ENCODE measurements around the gene CTDP1. TPM values are rescaled to one million over a fixed set of nuclear protein-coding genes. Genes with fewer than 3 reads are reported as not detected.

Gene CTDP1
- total and polyA plus RNA-seq, 2 experiments from 2014 or later, result 23.3 to 30.2 TPM

DNA sequence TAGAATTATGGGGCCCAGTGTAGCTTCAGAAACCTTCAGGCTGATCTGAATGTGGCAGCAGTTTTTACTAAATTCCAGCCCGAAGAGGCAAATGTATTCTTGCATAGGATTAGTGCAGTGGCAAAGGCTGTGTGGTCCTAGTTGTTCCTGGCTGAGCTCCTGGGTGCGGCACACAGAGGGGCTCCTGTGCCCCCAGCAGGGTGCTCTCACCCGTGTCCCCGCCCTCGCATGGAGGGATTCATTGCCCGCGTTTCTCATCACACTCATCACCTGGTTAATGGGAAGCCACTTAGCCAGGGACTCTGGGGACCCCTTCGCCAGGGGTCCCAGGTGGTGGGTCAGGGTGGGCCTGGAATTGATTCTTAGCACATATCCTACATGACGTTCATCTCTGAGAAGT is 122.0 kb downstream of the CTDP1 start:
- TF ChIP-seq, protein P1, sequence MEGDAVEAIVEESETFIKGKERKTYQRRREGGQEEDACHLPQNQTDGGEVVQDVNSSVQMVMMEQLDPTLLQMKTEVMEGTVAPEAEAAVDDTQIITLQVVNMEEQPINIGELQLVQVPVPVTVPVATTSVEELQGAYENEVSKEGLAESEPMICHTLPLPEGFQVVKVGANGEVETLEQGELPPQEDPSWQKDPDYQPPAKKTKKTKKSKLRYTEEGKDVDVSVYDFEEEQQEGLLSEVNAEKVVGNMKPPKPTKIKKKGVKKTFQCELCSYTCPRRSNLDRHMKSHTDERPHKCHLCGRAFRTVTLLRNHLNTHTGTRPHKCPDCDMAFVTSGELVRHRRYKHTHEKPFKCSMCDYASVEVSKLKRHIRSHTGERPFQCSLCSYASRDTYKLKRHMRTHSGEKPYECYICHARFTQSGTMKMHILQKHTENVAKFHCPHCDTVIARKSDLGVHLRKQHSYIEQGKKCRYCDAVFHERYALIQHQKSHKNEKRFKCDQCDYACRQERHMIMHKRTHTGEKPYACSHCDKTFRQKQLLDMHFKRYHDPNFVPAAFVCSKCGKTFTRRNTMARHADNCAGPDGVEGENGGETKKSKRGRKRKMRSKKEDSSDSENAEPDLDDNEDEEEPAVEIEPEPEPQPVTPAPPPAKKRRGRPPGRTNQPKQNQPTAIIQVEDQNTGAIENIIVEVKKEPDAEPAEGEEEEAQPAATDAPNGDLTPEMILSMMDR (IDR thresholded peaks at IDR 0.05; ENCODE audit: low read depth, low read length), result no peak
- Histone ChIP-seq H3K27ac (no peak overlapping the region), H3K36me3 (no peaks in the 10 kb centered on the region), H3K27me3 (peaks cover 62% of the 10 kb centered on the region), H3K4me3 (no peak overlapping the region), H3K9me3 (ENCODE audit: low read depth) (no peaks in the 10 kb centered on the region), H3K4me1 (ENCODE audit: low read depth) (peaks cover 3% of the 10 kb centered on the region)
- no peak for DNase-seq (ENCODE audit: low read depth in 1 of 2, low spot score in 1 of 2)

DNA sequence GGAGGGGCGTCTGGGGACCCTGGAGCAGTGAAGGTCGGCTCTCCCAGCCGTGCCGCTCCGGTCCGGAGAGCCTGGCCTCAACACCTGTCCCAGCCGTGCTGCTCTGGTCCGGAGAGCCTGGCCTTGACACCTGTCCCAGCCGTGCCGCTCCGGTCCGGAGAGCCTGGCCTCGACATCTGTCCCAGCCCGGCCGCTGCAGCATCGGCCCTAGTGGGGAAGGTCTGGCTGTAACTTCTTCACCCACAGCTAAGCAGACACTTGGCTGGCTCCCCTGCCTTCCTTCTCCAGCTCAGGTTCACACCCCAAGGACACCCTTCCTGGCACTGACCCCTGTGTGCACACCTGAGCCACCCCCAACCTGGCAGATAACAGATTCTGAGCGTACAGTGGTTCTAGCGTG is 122.7 kb downstream of the CTDP1 start:
- TF ChIP-seq, protein P1 (IDR thresholded peaks at IDR 0.05; ENCODE audit: low read depth, low read length), result no peak
- Histone ChIP-seq H3K27me3 (peaks cover 55% of the 10 kb centered on the region), H3K27ac (no peak overlapping the region), H3K36me3 (no peaks in the 10 kb centered on the region), H3K9me3 (ENCODE audit: low read depth) (no peaks in the 10 kb centered on the region), H3K4me1 (ENCODE audit: low read depth) (peaks cover 3% of the 10 kb centered on the region), H3K4me3 (no peak overlapping the region)
- DNase-seq (ENCODE audit: low read depth in 1 of 2, low spot score in 1 of 2), result no peak

DNA sequence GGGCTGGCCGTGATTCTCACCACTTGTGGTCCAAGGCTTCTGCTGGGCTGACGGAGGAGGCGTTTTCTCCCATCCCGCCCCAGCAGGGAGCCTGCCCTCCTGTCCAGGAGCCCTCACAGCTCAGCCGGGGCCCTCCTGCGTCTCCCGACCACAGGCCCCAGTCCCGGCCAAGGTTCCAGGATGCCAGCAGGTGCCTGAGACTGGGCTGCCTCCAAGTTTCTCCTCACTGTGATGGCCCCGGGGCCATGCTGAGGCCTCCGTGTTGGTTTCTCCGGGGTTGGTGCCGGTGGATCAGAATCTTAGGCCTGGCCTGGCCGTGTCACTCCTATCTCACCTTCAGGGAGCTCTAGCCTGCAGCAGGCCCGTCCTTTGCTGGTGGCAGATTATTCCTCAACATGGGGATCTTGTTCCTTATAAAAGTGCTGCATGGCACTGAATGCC is 124.0 kb downstream of the CTDP1 start:
- Histone ChIP-seq H3K4me3 (no peak overlapping the region), H3K36me3 (no peaks in the 10 kb centered on the region), H3K27me3 (peaks cover 42% of the 10 kb centered on the region), H3K27ac (no peak overlapping the region), H3K4me1 (ENCODE audit: low read depth) (no peaks in the 10 kb centered on the region), H3K9me3 (ENCODE audit: low read depth) (no peaks in the 10 kb centered on the region)
- no peak for DNase-seq (ENCODE audit: low read depth in 1 of 2, low spot score in 1 of 2)
- TF ChIP-seq, protein P1 (IDR thresholded peaks at IDR 0.05; ENCODE audit: low read depth, low read length), result no peak

Other genes starting within 250 kb of the CTDP1 start
- not detected in 2 replicates for gene KCNG2, start 118.1 kb downstream of the CTDP1 start, total RNA-seq
- gene KCNG2, start 118.1 kb downstream of the CTDP1 start, polyA plus RNA-seq, result 0.15 and 0.26 TPM in 2 replicates